CD4-positive, CD25-positive, alpha-beta regulatory T cell (primary cell): Measurements from ENCODE around the gene MAP2. TPM values are rescaled to one million over a fixed set of nuclear protein-coding genes. Genes with fewer than 3 reads are reported as not detected.

Source experiments
- ATAC-seq, 2 donors: fragments of 150-1000 bp; cut with Tn5 transposase; one replicate each; pipeline ENCODE4 v1.10.0; 2021; ENCODE audit warnings: low read depth in 2 of 2, moderate number of reproducible peaks in 2 of 2, moderate library complexity in 1 of 2
- DNase-seq, 3 donors: peaks; one replicate each; pipeline versions ENCODE4 v3.0.0 to v3.0.0-alpha.2; 2012 to 2022; ENCODE audit warnings: mixed read lengths in 1 of 3
- H3K27ac ChIP-seq: one replicate; pipeline ENCODE4 v1.7.0; 2013; ENCODE audit warnings: mild to moderate bottlenecking, low read length; ENCODE audit not compliant: insufficient read depth, poor library complexity, severe bottlenecking
- H3K27me3 ChIP-seq: one replicate; pipeline ENCODE4 v1.7.0; 2013; ENCODE audit warnings: low read length; ENCODE audit not compliant: control insufficient read depth, insufficient read depth
- H3K36me3 ChIP-seq: one replicate; pipeline ENCODE4 v1.7.0; 2013; ENCODE audit warnings: mild to moderate bottlenecking, low read length, moderate library complexity; ENCODE audit not compliant: control insufficient read depth, insufficient read depth
- H3K4me1 ChIP-seq: 2 replicates; pipeline ENCODE4 v1.7.0; 2013; ENCODE audit warnings: mild to moderate bottlenecking, low read length; ENCODE audit not compliant: insufficient read depth, control insufficient read depth, poor library complexity, severe bottlenecking
- H3K4me3 ChIP-seq: one replicate; pipeline ENCODE4 v1.7.0; 2013; ENCODE audit warnings: low read depth, mild to moderate bottlenecking, low read length, moderate library complexity
- H3K9me3 ChIP-seq, 2 experiments: 1 replicate in 1 of 2; 2 replicates in 1 of 2; pipeline ENCODE4 v1.7.0; 2013; ENCODE audit warnings: low read length in 2 of 2, mild to moderate bottlenecking in 1 of 2, moderate library complexity in 1 of 2; ENCODE audit not compliant: control insufficient read depth in 2 of 2
- H3K27ac Mint-ChIP-seq, 3 donors: one replicate each; pipeline ENCODE4 v1.8.0; 2020 to 2022; ENCODE audit warnings: mild to moderate bottlenecking in 3 of 3, mixed read lengths in 3 of 3, moderate library complexity in 2 of 3
- H3K27me3 Mint-ChIP-seq: one replicate; pipeline ENCODE4 v1.8.0; 2022; ENCODE audit warnings: mild to moderate bottlenecking, mixed read lengths
- H3K36me3 Mint-ChIP-seq: one replicate; pipeline ENCODE4 v1.8.0; 2020; ENCODE audit warnings: mixed read lengths
- H3K4me1 Mint-ChIP-seq, 4 donors: one replicate each; pipeline ENCODE4 v1.8.0; 2020 to 2022; ENCODE audit warnings: mixed read lengths in 4 of 4, mild to moderate bottlenecking in 1 of 4
- H3K4me3 Mint-ChIP-seq, 4 donors: one replicate each; pipeline ENCODE4 v1.8.0; 2020 to 2022; ENCODE audit warnings: mild to moderate bottlenecking in 4 of 4, mixed read lengths in 4 of 4, moderate library complexity in 3 of 4
- H3K9me3 Mint-ChIP-seq, 7 donors: one replicate each; pipeline ENCODE4 v1.8.0; 2020 to 2022; ENCODE audit warnings: mixed read lengths in 7 of 7, mild to moderate bottlenecking in 3 of 7, moderate library complexity in 2 of 7
- polyA plus RNA-seq, 4 donors: library from polyadenylated mRNA; unstranded; fragments of 300-500 nt; fragmentation: Illumina TruSeq; gene quantifications; one replicate each; pipeline ENCODE4 v1.2.3, GENCODE V29; 2021
- total RNA-seq: library from RNA; stranded (reverse); gene quantifications from one replicate; pipeline ENCODE4 v1.2.3, GENCODE V29; 2022

The MAP2 gene
- total and polyA plus RNA-seq, 5 donors from 2014 or later = 0.16 to 1.1 TPM; not detected in 3

DNA sequence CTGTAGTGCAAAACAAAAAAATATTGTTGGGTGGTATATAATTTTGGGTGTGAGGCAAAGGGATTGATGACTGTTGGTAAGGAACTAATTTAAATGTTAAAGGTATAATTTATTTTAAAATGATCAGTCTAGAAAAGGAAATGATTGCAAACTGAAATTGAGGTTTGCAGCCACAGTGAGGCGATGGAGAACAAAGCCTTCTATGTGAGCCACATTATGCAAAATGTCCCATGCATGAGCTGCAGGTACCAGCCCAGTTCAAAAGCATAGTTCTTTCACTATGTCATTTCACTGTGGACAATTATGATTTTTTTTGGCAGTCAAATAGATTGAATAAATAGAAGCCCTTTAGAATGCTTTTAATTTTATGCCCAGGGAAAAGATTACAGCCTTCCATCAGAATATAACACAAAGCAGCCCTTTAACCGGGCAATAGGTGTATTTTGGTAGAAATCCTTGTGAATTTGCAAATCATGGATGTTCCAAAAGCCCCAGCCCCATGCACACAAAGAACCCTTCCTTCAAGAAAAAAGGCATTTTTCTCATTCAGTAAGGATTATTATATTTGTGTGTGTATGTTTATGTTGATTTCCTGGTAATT lies 1.7 kb downstream of the MAP2 start:
- H3K9me3 Mint-ChIP-seq = no peaks in the 10 kb centered on the region
- no peak overlapping the region for H3K4me3 Mint-ChIP-seq
- H3K36me3 Mint-ChIP-seq = no peaks in the 10 kb centered on the region
- Histone ChIP-seq H3K36me3 (no peaks in the 10 kb centered on the region), H3K27ac (no peak overlapping the region), H3K9me3 (no peaks in the 10 kb centered on the region), H3K4me1 (peaks cover 5% of the 10 kb centered on the region), H3K4me3 (no peak overlapping the region), H3K27me3 (peaks cover 7% of the 10 kb centered on the region)
- no peak overlapping the region for H3K27ac Mint-ChIP-seq
- H3K27me3 Mint-ChIP-seq = peaks cover 28% of the 10 kb centered on the region
- DNase-seq = peak in 1 of 3 donors; percentile 8
- no peak for ATAC-seq
- peaks cover 5 to 16% (median 12%) of the 10 kb centered on the region in 4 donors for H3K4me1 Mint-ChIP-seq

DNA sequence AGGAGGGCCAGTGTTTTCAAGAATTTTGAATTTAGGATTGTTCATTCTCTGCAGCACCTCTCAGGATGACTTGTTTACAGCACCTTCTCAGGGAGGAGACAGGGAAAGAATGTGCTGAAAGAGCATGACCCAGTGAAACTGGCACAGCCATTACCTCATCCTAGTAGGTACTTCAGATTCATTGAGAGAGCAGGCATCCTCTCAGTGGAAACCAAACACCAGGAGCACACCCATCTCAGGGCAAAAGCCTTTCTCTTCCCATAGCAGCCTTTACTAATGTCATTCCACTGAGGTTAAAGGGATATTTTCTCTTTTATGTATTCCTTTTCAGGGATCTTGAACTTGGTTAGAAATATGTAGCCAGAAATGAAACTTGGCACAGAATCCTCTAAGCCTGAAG lies 2.6 kb downstream of the MAP2 start:
- H3K9me3 Mint-ChIP-seq = no peaks in the 10 kb centered on the region
- DNase-seq (no peak), ATAC-seq (no peak)
- no peak overlapping the region for H3K27ac Mint-ChIP-seq
- Histone ChIP-seq H3K36me3 (no peaks in the 10 kb centered on the region), H3K4me3 (no peak overlapping the region), H3K4me1 (peaks cover 5% of the 10 kb centered on the region), H3K27ac (no peak overlapping the region), H3K9me3 (no peaks in the 10 kb centered on the region), H3K27me3 (peaks cover 7% of the 10 kb centered on the region)
- no peak overlapping the region for H3K4me3 Mint-ChIP-seq
- H3K27me3 Mint-ChIP-seq = peaks cover 28% of the 10 kb centered on the region
- no peaks in the 10 kb centered on the region for H3K36me3 Mint-ChIP-seq
- H3K4me1 Mint-ChIP-seq = peaks cover 5 to 16% (median 12%) of the 10 kb centered on the region in 4 donors

DNA sequence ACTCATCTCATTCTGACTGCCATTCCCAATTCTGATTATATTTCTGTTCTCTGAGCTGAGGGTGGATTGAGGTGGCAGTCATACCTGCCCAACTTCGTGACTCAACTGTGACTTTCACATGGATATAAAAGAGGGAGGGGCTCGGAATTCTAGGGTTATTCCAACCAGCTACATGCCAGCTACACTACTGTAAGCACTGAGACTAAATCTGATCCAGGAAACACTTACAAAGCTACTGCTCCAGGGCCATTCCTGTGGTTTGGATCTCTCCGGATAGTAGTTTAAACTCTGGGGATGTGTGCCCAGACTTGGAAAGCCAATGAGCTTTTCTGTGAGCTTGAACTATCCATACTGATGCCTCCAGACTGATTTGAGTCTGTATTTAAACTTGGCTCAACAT lies 7.9 kb downstream of the MAP2 start:
- H3K27me3 ChIP-seq = no peaks in the 10 kb centered on the region
- peaks cover 0 to 4% (median 0%) of the 10 kb centered on the region in 4 donors for H3K4me1 Mint-ChIP-seq

DNA sequence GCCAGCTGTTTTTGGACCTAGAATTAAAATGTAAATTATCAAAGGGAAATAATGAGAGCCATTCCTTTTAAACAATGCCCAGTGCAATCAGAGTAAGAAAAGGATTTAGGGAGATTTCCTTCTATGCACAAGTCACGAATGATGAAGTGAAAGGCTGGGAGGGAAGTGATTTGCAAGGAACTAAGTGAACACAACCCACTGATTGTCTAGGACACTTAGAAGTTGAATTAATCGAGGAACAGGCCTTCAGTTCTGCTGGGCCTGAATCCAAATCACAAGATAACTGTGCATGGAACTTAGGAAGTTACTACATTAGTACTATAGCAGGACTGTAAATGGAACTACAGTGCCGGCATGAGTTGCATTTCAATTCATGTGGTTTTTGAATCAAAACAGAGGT lies 17.7 kb downstream of the MAP2 start:
- Histone ChIP-seq H3K27ac (no peak overlapping the region), H3K9me3 (no peaks in the 10 kb centered on the region), H3K4me1 (no peaks in the 10 kb centered on the region), H3K27me3 (no peaks in the 10 kb centered on the region), H3K4me3 (no peak overlapping the region), H3K36me3 (no peaks in the 10 kb centered on the region)
- Mint-ChIP-seq H3K9me3 (peaks cover 0 to 2% (median 0%) of the 10 kb centered on the region in 7 donors), H3K36me3 (no peaks in the 10 kb centered on the region), H3K27ac (no peak overlapping the region), H3K4me3 (no peak overlapping the region), H3K27me3 (no peaks in the 10 kb centered on the region), H3K4me1 (no peaks in the 10 kb centered on the region)
- DNase-seq (no peak), ATAC-seq (no peak)

More for the DNA sequence above, 7.9 kb downstream of the MAP2 start:
- no peak overlapping the region for H3K4me3 Mint-ChIP-seq
- Histone ChIP-seq H3K27ac (no peak overlapping the region), H3K9me3 (no peaks in the 10 kb centered on the region), H3K4me1 (no peaks in the 10 kb centered on the region), H3K36me3 (no peaks in the 10 kb centered on the region), H3K4me3 (no peak overlapping the region)
- no peaks in the 10 kb centered on the region for H3K27me3 Mint-ChIP-seq
- ATAC-seq (no peak), DNase-seq (no peak)
- no peaks in the 10 kb centered on the region for H3K9me3 Mint-ChIP-seq
- H3K36me3 Mint-ChIP-seq = no peaks in the 10 kb centered on the region
- H3K27ac Mint-ChIP-seq = no peak overlapping the region

DNA sequence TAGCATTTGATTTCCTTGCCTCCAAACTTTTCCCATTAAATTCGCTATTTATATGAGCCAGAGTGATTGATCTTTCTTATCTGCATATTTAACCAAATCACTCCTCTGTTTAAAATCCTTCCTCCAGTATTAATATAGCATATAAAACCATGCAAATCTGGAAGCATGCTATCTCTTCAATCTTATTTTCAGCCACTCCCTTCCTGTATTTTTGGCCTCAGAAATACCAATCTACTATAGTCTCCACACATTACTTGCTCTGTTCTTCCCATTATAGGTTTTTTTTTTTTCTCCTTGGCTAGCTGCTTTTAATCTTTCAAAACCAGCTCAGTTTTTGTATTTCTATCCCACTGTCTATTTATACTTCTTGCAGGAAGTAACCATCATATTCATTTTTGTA lies 19.1 kb downstream of the MAP2 start:
- DNase-seq (no peak), ATAC-seq (no peak)
- H3K36me3 Mint-ChIP-seq = no peaks in the 10 kb centered on the region
- Histone ChIP-seq H3K27me3 (no peaks in the 10 kb centered on the region), H3K9me3 (no peaks in the 10 kb centered on the region), H3K4me3 (no peak overlapping the region), H3K27ac (no peak overlapping the region), H3K36me3 (no peaks in the 10 kb centered on the region), H3K4me1 (no peaks in the 10 kb centered on the region)
- no peaks in the 10 kb centered on the region for H3K27me3 Mint-ChIP-seq
- H3K4me3 Mint-ChIP-seq = no peak overlapping the region
- H3K9me3 Mint-ChIP-seq = no peaks in the 10 kb centered on the region
- H3K27ac Mint-ChIP-seq = no peak overlapping the region
- H3K4me1 Mint-ChIP-seq = no peaks in the 10 kb centered on the region

DNA sequence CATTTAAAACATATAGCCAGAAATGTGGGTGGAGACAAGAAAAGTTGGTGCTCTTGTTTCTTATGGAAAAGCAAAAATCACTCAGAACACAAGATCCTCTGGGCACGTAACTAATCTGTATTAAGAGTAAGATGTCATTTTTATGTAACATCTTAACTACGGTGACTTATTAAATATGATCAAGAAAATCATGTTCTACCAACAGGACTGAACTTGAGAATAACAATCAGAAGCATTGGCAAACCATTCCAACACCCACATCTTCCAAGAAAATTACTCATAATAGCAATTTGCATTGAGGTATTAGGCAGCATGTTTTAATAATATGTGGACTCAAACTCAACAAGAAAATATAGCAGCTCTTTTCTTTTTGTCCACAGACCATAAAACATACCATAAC lies 21.6 kb downstream of the MAP2 start:
- H3K4me1 Mint-ChIP-seq = no peaks in the 10 kb centered on the region
- no peaks in the 10 kb centered on the region for H3K36me3 Mint-ChIP-seq
- peaks cover 0 to 2% (median 0%) of the 10 kb centered on the region in 7 donors for H3K9me3 Mint-ChIP-seq
- Histone ChIP-seq H3K27me3 (no peaks in the 10 kb centered on the region), H3K27ac (no peak overlapping the region), H3K9me3 (no peaks in the 10 kb centered on the region), H3K36me3 (no peaks in the 10 kb centered on the region), H3K4me1 (no peaks in the 10 kb centered on the region), H3K4me3 (no peak overlapping the region)
- no peak for DNase-seq
- H3K4me3 Mint-ChIP-seq = no peak overlapping the region
- H3K27ac Mint-ChIP-seq = no peak overlapping the region
- no peaks in the 10 kb centered on the region for H3K27me3 Mint-ChIP-seq
- ATAC-seq = no peak

DNA sequence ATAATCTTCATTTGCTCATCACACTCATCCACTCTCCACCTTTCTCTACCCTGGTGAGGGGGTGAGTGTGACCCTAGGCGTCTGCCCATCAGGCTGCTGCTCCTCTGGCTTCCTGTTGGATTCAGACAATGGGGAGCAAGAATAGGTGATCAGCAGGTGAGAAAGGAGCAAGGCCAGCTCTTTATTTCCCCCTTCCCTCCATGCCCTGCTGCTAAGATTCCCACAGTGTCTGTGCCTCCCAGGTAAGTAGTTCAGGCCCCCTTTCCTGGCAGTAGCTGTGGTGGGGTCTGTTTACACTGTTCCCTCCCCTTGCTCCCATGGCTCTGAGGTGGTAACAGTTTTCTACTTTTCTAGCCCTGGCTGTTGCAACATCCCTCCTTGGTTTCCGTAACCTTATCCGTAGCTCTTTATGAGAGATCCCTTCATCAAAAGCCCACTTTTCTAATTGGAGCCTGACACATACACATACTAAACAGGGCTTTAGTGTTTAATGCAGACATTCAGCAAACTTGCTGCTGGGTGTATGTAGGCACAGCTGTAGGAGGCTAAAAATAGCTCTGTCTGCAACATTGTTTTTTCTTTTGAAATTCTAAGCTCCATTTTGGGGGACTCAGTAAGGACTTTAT lies 27.5 kb downstream of the MAP2 start:
- ATAC-seq (no peak), DNase-seq (no peak)
- H3K27ac Mint-ChIP-seq = no peak overlapping the region
- H3K27ac ChIP-seq = no peak overlapping the region
- no peaks in the 10 kb centered on the region for H3K9me3 ChIP-seq
- no peaks in the 10 kb centered on the region for H3K27me3 Mint-ChIP-seq
- no peaks in the 10 kb centered on the region for H3K36me3 ChIP-seq
- H3K4me3 Mint-ChIP-seq = no peak overlapping the region
- H3K27me3 ChIP-seq = no peaks in the 10 kb centered on the region
- H3K4me1 Mint-ChIP-seq = no peaks in the 10 kb centered on the region
- no peaks in the 10 kb centered on the region for H3K36me3 Mint-ChIP-seq
- H3K9me3 Mint-ChIP-seq = peaks cover 0 to 2% (median 0%) of the 10 kb centered on the region in 7 donors
- H3K4me1 ChIP-seq = no peaks in the 10 kb centered on the region
- H3K4me3 ChIP-seq = no peak overlapping the region

DNA sequence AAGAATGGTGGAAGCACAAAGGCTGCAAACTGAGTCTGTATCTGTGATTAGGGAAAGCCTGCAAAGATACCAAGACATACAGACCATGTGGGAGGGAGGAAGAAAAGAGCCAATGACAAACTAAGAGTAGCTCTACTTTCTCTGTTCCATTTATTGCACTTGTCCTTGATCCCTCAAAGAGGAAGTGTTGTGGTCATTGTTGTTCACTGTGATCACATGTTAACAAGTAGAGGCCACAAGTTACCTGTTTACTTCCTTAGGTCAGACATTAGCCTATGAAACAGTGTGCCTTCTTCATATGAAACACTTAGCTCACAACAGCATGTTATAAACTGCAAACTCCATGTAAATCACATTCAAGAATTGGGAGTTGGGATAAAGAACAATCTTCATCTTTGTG lies 32.6 kb downstream of the MAP2 start:
- no peak for ATAC-seq
- no peaks in the 10 kb centered on the region for H3K27me3 Mint-ChIP-seq

More for the DNA sequence above, 32.6 kb downstream of the MAP2 start:
- Histone ChIP-seq H3K4me3 (no peak overlapping the region), H3K4me1 (no peaks in the 10 kb centered on the region), H3K36me3 (no peaks in the 10 kb centered on the region), H3K27ac (no peak overlapping the region), H3K9me3 (no peaks in the 10 kb centered on the region), H3K27me3 (no peaks in the 10 kb centered on the region)
- Mint-ChIP-seq H3K9me3 (peaks cover 0 to 2% (median 0%) of the 10 kb centered on the region in 7 donors), H3K36me3 (no peaks in the 10 kb centered on the region), H3K27ac (no peak overlapping the region), H3K4me3 (no peak overlapping the region), H3K4me1 (no peaks in the 10 kb centered on the region)
- DNase-seq = no peak
